ENCODE measurements around the gene ADCY6. TPM values are rescaled to one million over a fixed set of nuclear protein-coding genes. Genes with fewer than 3 reads are reported as not detected.

The ADCY6 gene
- polyA plus RNA-seq, 4 donors = 82.0 to 98.3 (median 84.1) TPM

DNA sequence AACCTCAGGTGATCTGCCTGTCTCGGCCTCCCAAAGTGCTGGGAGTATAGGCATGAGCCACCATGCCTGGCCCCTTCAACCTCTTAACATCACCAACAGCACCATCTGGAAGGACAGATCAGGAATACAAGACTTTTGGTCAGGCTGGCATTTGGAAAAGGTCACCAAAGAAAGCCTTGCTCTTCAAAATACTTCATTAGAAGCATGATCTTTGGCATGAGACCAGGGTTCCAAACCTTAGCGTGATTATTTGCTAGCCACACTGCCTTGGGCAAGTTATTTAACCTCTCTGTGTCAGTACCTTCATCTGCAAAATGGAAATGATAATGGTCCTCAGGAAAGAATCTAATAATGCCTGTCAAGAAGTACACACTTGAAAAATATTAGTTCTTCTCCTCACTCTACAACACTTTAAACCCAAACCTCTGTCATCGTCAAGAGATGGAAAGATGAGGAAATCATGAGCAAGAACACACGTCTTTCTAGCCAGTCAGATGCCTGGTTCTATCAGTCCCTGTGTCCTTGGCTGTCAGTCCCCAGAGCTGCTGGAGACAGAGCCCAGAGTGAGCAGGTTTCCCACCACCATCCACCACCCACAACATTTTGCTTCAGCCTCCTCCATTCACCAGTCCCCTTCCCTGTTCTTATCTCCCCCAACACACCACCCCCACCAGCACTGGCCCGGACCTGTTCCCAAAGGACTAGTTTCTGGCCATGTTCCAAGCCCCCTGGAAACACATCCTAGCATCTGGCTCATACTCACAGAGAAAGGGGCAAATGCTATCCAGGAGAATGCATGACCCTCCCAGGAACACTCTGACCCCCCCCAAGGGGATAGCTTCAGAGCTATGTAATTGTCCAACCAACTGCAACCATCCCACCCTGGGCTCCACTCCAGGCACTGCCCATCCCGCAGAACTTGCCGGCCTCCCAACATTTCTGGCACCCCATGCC is 2.0 kb downstream of the ADCY6 start:
- no peak for DNase-seq (ENCODE audit: low read depth in 4 of 4, low spot score in 3 of 4)

DNA sequence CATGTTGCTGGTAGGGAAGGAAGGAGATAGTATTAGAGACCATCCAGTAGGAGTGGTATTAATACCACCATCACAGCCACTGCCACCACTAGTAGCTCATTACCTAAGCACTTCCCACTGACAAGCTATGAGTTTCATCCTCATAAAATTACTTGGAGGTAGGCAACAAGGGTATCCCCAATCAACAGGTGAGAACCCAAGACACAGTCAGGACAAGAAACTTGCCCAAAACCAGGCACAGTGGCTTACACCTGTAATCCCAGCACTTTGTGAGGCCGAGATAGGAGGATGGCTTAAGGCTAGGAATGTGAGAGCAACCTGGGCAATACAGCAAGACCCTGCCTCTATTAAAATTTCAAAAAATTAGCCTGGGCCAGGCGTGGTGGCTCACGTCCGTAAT is 5.5 kb downstream of the ADCY6 start:
- no peak for DNase-seq (ENCODE audit: low read depth in 4 of 4, low spot score in 3 of 4)

DNA sequence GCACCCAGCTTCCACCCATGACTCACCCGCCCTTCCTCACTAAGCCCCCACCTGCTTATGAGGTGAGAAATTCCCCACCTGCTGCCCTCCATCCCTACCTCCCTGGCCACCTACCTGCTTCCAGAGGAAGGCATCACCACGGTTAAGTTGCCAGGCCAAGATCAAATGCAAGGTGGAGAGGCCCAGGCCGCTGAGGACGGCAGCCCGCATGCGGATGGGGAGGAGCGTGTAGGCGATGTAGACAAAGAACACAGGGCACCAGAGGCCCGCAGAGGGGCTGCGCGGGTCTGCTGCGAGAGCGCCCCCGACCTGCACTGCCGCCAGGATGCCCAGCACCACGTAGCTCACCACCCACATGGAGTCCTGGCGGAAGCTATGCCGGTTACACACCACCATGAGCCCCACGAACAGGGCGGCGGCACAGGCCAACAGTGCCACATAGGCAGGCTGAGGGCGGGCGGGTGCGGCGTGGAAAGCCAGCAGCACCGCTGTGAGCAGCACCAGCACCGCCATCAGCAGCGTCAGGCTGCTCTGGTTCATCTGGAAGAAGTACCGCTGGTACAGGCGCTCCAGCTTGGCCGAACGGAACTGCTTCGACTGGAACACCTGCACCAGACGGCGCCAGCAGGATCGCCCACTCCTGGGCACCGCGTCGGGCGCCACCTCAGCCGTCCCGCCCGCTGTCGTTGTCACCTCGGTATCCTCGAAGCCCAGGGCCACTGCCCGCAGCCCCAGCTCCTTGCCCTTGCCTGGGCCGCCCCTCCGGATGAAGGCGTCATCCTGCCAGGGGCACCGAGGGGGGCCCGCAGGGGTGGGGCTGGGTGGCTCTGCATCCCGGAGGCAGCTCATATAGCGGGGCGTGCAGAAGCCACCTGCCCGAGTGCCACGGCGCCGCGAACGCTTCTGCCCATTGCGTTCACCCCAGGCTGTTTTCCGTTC is 6.2 kb downstream of the ADCY6 start:
- no peak for DNase-seq (ENCODE audit: low read depth in 4 of 4, low spot score in 3 of 4)

GRCh38 chr12:48781750-48782456 is 7.0 kb downstream of the ADCY6 start:
- DNase-seq (ENCODE audit: low read depth in 4 of 4, low spot score in 3 of 4) = no peak

- DNase-seq (ENCODE audit: low read depth in 4 of 4, low spot score in 3 of 4) = no peak
Measured at GRCh38 chr12:48780381-48781025, 8.4 kb downstream of the ADCY6 start.

DNA sequence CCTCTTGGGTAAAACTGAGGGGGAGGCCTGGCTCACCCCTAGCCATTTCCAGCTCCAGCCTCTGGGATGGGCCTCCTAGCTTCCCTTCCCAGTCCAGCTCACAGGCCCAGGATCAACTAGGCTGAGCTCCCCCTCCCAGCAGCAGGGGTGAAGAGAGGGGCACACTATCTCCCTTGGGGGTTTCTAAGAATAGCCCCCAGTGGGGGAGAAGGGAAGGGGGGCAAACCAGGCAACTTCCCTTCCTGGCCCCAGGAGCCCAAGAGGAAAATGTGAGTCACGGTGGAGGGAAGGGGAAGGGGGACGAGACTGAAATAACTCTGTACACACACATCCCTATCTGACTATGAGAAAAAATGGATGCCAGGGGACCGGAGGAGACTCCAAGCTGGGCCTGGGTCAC is 9.0 kb downstream of the ADCY6 start:
- no peak for DNase-seq (ENCODE audit: low read depth in 4 of 4, low spot score in 3 of 4)

DNA sequence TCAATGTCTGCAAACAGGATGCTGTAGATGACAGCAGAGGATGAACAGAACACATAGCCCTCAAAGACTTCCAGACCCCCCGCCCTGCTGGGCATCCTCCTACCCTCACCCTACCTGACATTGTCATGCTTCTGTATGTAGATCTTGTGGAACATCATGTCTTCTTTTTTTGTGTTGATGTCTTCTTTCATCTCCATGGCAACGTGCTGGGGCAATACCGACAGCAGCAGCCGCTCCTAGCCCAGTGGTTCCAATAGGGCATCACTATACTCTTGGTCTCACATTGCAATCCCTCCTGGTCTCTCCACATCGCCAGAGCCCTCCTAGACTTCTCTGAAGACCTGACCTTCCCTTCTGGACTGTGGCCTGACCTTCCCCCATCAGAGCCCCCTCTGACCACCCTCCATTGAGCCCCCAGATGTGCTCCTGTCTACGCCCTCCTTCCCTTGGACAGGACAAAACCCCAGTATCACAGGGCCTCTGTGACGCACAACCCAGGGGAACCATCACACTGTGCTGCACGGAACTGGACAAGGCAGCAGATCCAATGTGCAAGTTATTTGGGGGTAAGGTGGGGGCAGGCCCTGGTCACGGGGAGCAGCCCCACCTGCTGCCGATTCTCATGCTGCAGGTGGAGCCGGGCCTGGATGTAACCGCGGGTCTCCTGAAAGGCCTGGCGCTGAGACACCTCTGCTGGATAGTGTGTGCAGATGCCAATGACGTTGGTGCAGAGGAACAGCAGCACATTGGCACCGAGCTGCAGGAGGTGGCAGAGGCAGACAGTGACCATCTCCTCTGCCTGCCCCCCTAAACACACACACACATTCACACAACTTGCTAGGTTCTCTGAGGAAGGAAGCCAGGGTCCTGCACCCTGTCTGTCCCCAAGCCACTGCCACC is 11.1 kb downstream of the ADCY6 start:
- DNase-seq (ENCODE audit: low read depth in 4 of 4, low spot score in 3 of 4) = no peak

DNA sequence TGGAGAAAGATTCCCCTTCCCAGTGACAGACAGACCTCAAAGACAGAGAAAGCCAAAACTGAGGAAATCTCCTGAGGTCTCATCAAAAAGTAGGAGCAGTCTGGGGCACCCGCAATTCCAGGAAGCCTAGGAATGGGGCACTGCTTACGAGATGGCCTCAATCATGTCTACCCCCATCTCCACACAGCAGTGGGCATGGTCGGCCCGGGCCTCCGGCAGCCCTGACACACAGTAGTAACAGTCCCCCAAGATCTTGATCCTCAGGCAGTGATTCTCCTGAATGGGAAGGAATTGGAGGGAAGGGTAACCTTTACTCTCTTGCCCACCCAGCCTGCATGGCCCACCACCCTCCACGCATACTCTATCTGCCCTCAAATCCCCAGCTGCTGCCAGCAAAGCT is 11.9 kb downstream of the ADCY6 start:
- no peak for DNase-seq (ENCODE audit: low read depth in 4 of 4, low spot score in 3 of 4)

GRCh38 chr12:48775991-48776649 is 12.8 kb downstream of the ADCY6 start:
- no peak for DNase-seq (ENCODE audit: low read depth in 4 of 4, low spot score in 3 of 4)

GRCh38 chr12:48775299-48775698 is 13.6 kb downstream of the ADCY6 start:
- DNase-seq (ENCODE audit: low read depth in 4 of 4, low spot score in 3 of 4) = no peak

DNA sequence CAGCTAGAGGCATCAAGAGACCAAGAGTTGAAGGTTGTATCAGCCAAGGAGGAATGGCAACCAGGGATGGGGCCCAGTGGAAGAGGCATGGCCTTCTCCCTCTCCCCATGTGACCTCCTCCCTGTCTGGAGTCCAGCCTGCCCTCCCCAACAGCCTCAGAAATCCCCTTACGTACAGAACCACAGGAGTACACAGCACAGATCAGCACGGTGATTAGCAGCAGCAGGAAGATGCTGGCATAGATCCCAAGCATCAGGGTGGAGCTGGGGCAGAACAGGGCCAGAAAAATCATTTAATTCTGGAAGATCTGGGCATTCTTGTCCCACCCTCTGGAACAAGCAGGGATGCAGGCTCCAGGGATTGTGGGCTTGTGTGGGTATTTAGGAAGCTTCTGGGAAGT is 14.4 kb downstream of the ADCY6 start:
- DNase-seq (ENCODE audit: low read depth in 4 of 4, low spot score in 3 of 4) = no peak

DNA sequence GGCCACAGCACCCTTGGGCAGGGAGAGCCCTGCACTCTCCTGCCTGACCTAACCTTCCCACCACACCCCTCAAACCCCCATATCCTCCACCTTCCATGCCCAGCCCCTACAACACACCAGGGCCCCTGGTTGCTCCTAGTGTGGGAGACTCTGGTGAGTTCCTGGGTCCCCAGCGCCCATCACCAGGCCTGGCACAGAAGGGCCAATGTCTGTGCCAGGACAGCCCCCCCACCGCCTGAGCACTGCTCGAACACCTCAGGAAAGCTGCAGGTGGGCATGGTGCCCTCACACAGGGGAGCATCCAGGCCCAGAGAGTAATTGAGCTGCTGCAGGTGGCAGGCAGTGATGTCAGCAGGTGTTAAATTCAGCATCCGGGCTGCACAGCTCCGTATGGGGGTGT is 15.2 kb downstream of the ADCY6 start:
- DNase-seq (ENCODE audit: low read depth in 4 of 4, low spot score in 3 of 4) = no peak

DNA sequence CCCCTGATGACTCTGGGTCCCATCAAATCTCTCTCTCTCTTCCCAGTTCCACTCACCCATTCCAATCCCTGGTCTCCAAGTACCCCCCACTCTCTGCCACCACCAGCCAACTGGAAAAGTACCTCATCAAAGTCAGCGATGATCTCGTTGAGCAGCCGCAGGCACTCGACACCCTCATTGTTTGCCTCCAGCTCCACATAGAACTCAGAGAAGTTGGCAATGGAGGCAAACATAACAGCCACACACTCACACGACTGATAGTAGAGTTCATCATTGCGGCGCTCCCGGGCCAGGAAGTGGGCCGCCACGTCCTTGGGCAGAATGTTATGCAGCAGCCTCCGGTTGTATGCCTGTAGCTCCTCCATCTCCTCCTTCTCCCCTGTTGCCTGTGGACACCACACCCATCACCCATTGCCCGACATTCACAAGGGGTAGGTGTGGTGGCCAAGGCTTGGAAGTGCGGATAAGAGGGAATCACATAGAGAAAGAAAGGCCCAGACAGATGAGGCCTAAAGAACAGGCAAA is 17.2 kb downstream of the ADCY6 start:
- no peak for DNase-seq (ENCODE audit: low read depth in 4 of 4, low spot score in 3 of 4)

DNA sequence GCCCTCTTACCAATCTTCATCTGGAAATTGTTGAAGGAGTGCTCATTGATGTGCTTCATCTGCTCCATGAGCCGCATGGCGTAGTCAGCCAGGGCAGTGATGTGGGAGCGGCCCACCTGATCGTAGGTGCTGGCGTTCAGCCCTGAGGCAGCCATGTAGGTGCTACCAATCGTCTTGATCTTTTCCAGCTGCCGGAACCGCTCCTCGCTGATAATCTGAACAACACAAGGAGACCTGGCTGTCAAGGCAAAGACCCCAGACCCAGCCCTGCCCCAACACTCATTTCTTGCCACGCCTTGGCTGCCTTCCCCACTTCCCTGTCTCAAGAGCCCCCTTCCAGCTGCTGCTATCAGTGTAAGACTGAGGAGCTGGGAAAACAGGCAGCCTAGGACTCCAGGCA is 18.1 kb downstream of the ADCY6 start:
- no peak for DNase-seq (ENCODE audit: low read depth in 4 of 4, low spot score in 3 of 4)

- no peak for DNase-seq (ENCODE audit: low read depth in 4 of 4, low spot score in 3 of 4)
Measured at GRCh38 chr12:48768736-48769135, 20.2 kb downstream of the ADCY6 start.

DNA sequence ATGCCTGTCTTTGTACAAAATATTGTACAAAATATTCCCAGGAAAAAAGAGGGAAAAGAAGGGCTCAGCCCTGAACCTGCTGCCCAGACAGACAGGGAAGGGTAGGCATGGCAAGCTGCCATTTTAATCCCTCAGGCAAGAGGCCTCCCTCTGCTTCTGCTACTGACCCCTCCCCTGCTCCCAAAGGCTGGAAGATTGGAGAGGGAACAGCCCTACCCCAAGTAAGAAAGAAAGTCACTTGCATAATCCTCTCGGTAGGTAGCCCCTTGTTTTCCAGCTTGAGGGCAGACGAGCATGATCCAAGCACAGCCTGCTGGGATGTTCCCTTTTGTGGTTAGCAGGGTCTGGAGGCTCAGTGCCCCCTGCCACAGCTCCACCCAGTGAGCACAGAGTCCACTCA is 20.7 kb downstream of the ADCY6 start:
- no peak for DNase-seq (ENCODE audit: low read depth in 4 of 4, low spot score in 3 of 4)

DNA sequence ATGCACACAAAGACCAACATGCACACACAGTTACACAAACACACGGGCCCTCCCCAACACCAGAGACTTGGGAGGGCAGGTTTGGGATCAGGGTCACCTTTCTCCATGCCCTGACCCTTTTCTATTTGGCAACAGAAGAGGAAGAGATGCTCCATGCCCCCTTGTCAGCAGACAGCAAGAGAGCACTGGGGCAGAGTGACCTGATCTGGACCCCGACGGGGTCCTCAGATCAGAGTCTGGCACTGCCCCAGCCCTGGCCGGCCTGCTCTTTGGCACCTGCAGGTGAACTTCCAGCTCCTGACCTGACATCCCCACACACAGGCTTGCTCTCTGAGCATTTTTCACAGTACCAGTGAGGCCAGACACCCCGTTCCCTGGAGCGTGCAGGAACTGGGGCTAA is 21.4 kb downstream of the ADCY6 start:
- no peak for DNase-seq (ENCODE audit: low read depth in 4 of 4, low spot score in 3 of 4)

DNA sequence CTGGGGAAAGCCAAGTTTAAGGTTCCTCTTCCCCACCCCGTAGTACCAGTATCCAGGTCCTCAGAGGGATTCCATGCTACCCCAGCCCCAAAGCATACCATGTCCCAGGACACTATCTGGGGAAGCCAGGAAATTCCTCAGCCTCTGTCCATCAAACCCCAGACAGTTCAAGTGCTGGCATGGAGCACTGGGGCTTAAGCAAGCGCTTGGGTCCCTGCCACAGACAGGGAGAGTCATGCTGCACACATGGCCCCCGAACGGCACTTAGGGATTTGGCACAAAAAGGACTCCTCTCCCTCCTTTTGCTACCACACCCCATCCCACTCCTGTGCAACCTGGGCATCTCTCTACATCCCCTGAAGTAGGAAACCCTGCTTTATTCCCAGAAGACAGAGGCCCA is 21.8 kb downstream of the ADCY6 start:
- DNase-seq (ENCODE audit: low read depth in 4 of 4, low spot score in 3 of 4) = no peak

GRCh38 chr12:48765753-48766162 is 23.1 kb downstream of the ADCY6 start:
- DNase-seq (ENCODE audit: low read depth in 4 of 4, low spot score in 3 of 4) = no peak
